ENCODE measurements around the gene ACBD4.

GRCh38 chr17:45119964-45120363, 15.5 kb upstream of the ACBD4 start:
- TF ChIP-seq CTCF (IDR thresholded peaks at IDR 0.05; ENCODE audit: poor library complexity) (no peak), EZH2phosphoT487 (IDR thresholded peaks at IDR 0.05; ENCODE audit: low read depth, severe bottlenecking, unreplicated experiment) (no peak)
